ENCODE results near the gene RFC5.
A peak's percentile ranks its signal among the peaks of the same experiment; 100 is the strongest.
"Not testable (repeated sequence)": the region's sequence is repeated elsewhere in the genome, so short reads cannot be mapped to it uniquely, and the experiment has no call there.

RFC5 gene

GRCh38 chr12:118015306-118015705 lies 1.2 kb upstream of the RFC5 start:
- H3K4me3 ChIP-seq (ENCODE audit: low read depth, low read length): no peak overlapping the region
- no peak for TF ChIP-seq CTCF (IDR thresholded peaks at IDR 0.05; ENCODE audit: low read depth, low read length, missing control alignments)
- DNase-seq (ENCODE audit: low read depth): no peak

- no peak for DNase-seq (ENCODE audit: low read depth)
- no peak overlapping the region for H3K4me3 ChIP-seq (ENCODE audit: low read depth, low read length)
- no peak for TF ChIP-seq CTCF (IDR thresholded peaks at IDR 0.05; ENCODE audit: low read depth, low read length, missing control alignments)
These were observed 559 bp upstream of the RFC5 start for GRCh38 chr12:118015944-118016343.

- H3K4me3 ChIP-seq (ENCODE audit: low read depth, low read length): peak overlapping the region; percentile 92
- no peak for TF ChIP-seq CTCF (IDR thresholded peaks at IDR 0.05; ENCODE audit: low read depth, low read length, missing control alignments)
- DNase-seq (ENCODE audit: low read depth): no peak
These were observed 1.4 kb downstream of the RFC5 start for GRCh38 chr12:118017926-118018325.

- H3K4me3 ChIP-seq (ENCODE audit: low read depth, low read length): no peak overlapping the region
- DNase-seq (ENCODE audit: low read depth): no peak
- TF ChIP-seq CTCF (IDR thresholded peaks at IDR 0.05; ENCODE audit: low read depth, low read length, missing control alignments): no peak
These were observed 3.5 kb downstream of the RFC5 start for GRCh38 chr12:118020036-118020435.

GRCh38 chr12:118022097-118022727 lies 5.7 kb downstream of the RFC5 start:
- H3K4me3 ChIP-seq (ENCODE audit: low read depth, low read length); DNase-seq (ENCODE audit: low read depth): not testable (repeated sequence)

GRCh38 chr12:118022728-118023109 lies 6.2 kb downstream of the RFC5 start:
- no peak overlapping the region for H3K4me3 ChIP-seq (ENCODE audit: low read depth, low read length)

GRCh38 chr12:118023301-118023860 lies 6.9 kb downstream of the RFC5 start:
- no peak for TF ChIP-seq CTCF (IDR thresholded peaks at IDR 0.05; ENCODE audit: low read depth, low read length, missing control alignments)
- no peak for DNase-seq (ENCODE audit: low read depth)
- H3K4me3 ChIP-seq (ENCODE audit: low read depth, low read length): no peak overlapping the region

More at GRCh38 chr12:118022728-118023109, 6.2 kb downstream of the RFC5 start:
- no peak for DNase-seq (ENCODE audit: low read depth)
- TF ChIP-seq CTCF (IDR thresholded peaks at IDR 0.05; ENCODE audit: low read depth, low read length, missing control alignments): no peak

Data from GM12864 (cell line).